ENCODE measurements around the gene CFAP97. TPM values are rescaled to one million over a fixed set of nuclear protein-coding genes. Genes with fewer than 3 reads are reported as not detected.

Gene CFAP97
- total RNA-seq, 1 donor from 2014 or later: 53.1 TPM

DNA sequence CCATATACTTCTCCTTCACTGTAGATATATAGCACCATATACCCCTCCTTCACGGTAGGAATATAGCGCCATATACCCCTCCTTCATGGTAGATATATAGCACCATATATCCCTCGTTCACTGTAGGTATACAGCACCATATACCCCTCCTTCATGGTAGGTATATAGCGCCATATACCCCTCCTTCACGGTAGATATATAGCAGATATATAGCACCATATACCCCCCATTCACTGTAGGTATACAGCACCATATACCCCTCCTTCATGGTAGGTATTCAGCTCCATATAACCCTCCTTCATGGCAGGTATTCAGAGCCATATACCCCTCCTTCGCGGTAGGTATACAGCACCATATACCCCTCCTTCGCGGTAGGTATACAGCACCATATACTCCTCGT is 18.1 kb upstream of the CFAP97 start:
- Mint-ChIP-seq H3K27ac (ENCODE audit: unreplicated experiment) (no peak overlapping the region), H3K36me3 (ENCODE audit: low read depth) (no peaks in the 10 kb centered on the region), H3K27me3 (ENCODE audit: low read depth) (no peaks in the 10 kb centered on the region), H3K4me1 (ENCODE audit: low read depth) (peaks cover 55% of the 10 kb centered on the region), H3K9me3 (ENCODE audit: low read depth) (no peaks in the 10 kb centered on the region), H3K4me3 (ENCODE audit: unreplicated experiment) (no peak overlapping the region)
- no peak for TF ChIP-seq CTCF (IDR thresholded peaks at IDR 0.05)
- DNase-seq (ENCODE audit: low spot score): no peak

- no peaks in the 10 kb centered on the region for H3K36me3 Mint-ChIP-seq (ENCODE audit: low read depth)
Observed at GRCh38 chr4:185221491-185221890, 17.7 kb upstream of the CFAP97 start.

GRCh38 chr4:185219551-185220344 is 15.9 kb upstream of the CFAP97 start:
- Mint-ChIP-seq H3K27ac (ENCODE audit: unreplicated experiment) (peak overlapping the region; percentile 89), H3K9me3 (ENCODE audit: low read depth) (no peaks in the 10 kb centered on the region)
- no peak for DNase-seq (ENCODE audit: low spot score)

More at GRCh38 chr4:185221491-185221890, 17.7 kb upstream of the CFAP97 start:
- H3K27me3 Mint-ChIP-seq (ENCODE audit: low read depth): no peaks in the 10 kb centered on the region
- TF ChIP-seq CTCF (IDR thresholded peaks at IDR 0.05): no peak
- H3K4me1 Mint-ChIP-seq (ENCODE audit: low read depth): peaks cover 56% of the 10 kb centered on the region
- H3K27ac Mint-ChIP-seq (ENCODE audit: unreplicated experiment): peak overlapping the region; percentile 60
- no peak overlapping the region for H3K4me3 Mint-ChIP-seq (ENCODE audit: unreplicated experiment)
- H3K9me3 Mint-ChIP-seq (ENCODE audit: low read depth): no peaks in the 10 kb centered on the region
- DNase-seq (ENCODE audit: low spot score): no peak

DNA sequence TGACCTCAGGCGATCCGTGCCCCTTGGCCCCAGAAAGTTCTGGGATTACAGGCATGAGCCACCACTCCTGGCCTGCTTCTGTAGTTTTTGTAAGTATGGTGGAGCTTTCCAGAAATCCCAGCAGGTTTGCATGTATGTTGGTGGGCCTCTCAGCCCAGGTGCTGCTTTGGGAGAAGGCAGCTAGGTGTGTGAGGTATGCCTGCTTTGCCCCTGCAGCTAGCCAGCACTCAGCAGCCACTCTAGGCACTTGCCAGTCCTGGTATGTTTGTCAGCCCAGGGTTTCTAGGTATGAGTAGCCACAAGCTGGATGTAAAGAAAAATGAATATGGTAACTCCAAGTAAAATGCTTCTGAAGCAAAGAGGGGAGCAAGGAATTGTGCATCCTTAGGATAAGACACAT is 14.5 kb upstream of the CFAP97 start:
- Mint-ChIP-seq H3K4me1 (ENCODE audit: low read depth) (peaks cover 63% of the 10 kb centered on the region), H3K4me3 (ENCODE audit: unreplicated experiment) (no peak overlapping the region), H3K27me3 (ENCODE audit: low read depth) (no peaks in the 10 kb centered on the region), H3K27ac (ENCODE audit: unreplicated experiment) (no peak overlapping the region), H3K36me3 (ENCODE audit: low read depth) (no peaks in the 10 kb centered on the region), H3K9me3 (ENCODE audit: low read depth) (no peaks in the 10 kb centered on the region)
- no peak for DNase-seq (ENCODE audit: low spot score)
- TF ChIP-seq CTCF (IDR thresholded peaks at IDR 0.05): no peak

More at GRCh38 chr4:185219551-185220344, 15.9 kb upstream of the CFAP97 start:
- H3K36me3 Mint-ChIP-seq (ENCODE audit: low read depth): no peaks in the 10 kb centered on the region
- TF ChIP-seq CTCF (IDR thresholded peaks at IDR 0.05): no peak
- H3K4me3 Mint-ChIP-seq (ENCODE audit: unreplicated experiment): no peak overlapping the region
- H3K4me1 Mint-ChIP-seq (ENCODE audit: low read depth): peaks cover 53% of the 10 kb centered on the region
- no peaks in the 10 kb centered on the region for H3K27me3 Mint-ChIP-seq (ENCODE audit: low read depth)

- Mint-ChIP-seq H3K27me3 (ENCODE audit: low read depth) (no peaks in the 10 kb centered on the region), H3K4me3 (ENCODE audit: unreplicated experiment) (no peak overlapping the region), H3K36me3 (ENCODE audit: low read depth) (no peaks in the 10 kb centered on the region), H3K9me3 (ENCODE audit: low read depth) (no peaks in the 10 kb centered on the region), H3K27ac (ENCODE audit: unreplicated experiment) (peak overlapping the region; percentile 73), H3K4me1 (ENCODE audit: low read depth) (peaks cover 63% of the 10 kb centered on the region)
- no peak for TF ChIP-seq CTCF (IDR thresholded peaks at IDR 0.05)
- DNase-seq (ENCODE audit: low spot score): no peak
Observed at GRCh38 chr4:185217408-185217975, 13.7 kb upstream of the CFAP97 start.
